ENCODE data around the gene BAZ2A. TPM values are rescaled to one million over a fixed set of nuclear protein-coding genes. Genes with fewer than 3 reads are reported as not detected.

The BAZ2A gene
- total and polyA plus RNA-seq, 10 donors = 8.8 to 238 (median 158) TPM

GRCh38 chr12:56628671-56629458 lies 1.3 kb downstream of the BAZ2A start:
- Histone ChIP-seq H3K27me3 (replicated peaks in 1 of 7) (no peaks in the 10 kb centered on the region), H3K9me3 (no peaks in the 10 kb centered on the region), H3K4me1 (peaks cover 65 to 86% (median 83%) of the 10 kb centered on the region in 6 donors), H3K36me3 (peaks cover 0 to 38% (median 2%) of the 10 kb centered on the region in 6 donors), H3K4me3 (peak overlapping the region; percentile 96 to 99 (median 98)), H3K27ac (peak overlapping the region; percentile 91 to 98 (median 96))
- 0 to 1% (median 0%) methylated on average over 18 of the region's 18 CpGs for WGBS, 5 donors
- intact Hi-C loops (cut with DNase I; ENCODE audit: low total_unique reads) = no loop called here
- DNase-seq = peak; percentile 93
- no peak for TF ChIP-seq POLR2A (IDR thresholded peaks at IDR 0.05)
- no peak for TF ChIP-seq CTCF (IDR thresholded peaks at IDR 0.05 in 8 of 11, conservative IDR thresholded peaks at IDR 0.05 in 3 of 11)
- peak in 2 of 3 donors; percentile 69 to 89 for TF ChIP-seq POLR2AphosphoS5 (IDR thresholded peaks at IDR 0.05)

GRCh38 chr12:56626701-56627100 lies 3.4 kb downstream of the BAZ2A start:
- no peak for DNase-seq
- no peaks in the 10 kb centered on the region for H3K27me3 ChIP-seq (replicated peaks in 1 of 7)
- peaks cover 54 to 86% (median 80%) of the 10 kb centered on the region in 6 donors for H3K4me1 ChIP-seq
- peak overlapping the region in 6 of 8 donors; percentile 13 to 98 (median 96) for H3K27ac ChIP-seq
- H3K9me3 ChIP-seq = no peaks in the 10 kb centered on the region
- H3K36me3 ChIP-seq = peaks cover 0 to 59% (median 9%) of the 10 kb centered on the region in 6 donors
- intact Hi-C loops (cut with DNase I; ENCODE audit: low total_unique reads) = no loop called here
- no peak overlapping the region for H3K4me3 ChIP-seq
- TF ChIP-seq POLR2A (IDR thresholded peaks at IDR 0.05) (no peak), POLR2AphosphoS5 (IDR thresholded peaks at IDR 0.05) (no peak), CTCF (IDR thresholded peaks at IDR 0.05 in 8 of 11, conservative IDR thresholded peaks at IDR 0.05 in 3 of 11) (no peak)

- no peaks in the 10 kb centered on the region for H3K9me3 ChIP-seq
- no peak for DNase-seq
- H3K4me1 ChIP-seq = peaks cover 38 to 98% (median 86%) of the 10 kb centered on the region in 6 donors
- no peak for TF ChIP-seq POLR2AphosphoS5 (IDR thresholded peaks at IDR 0.05)
- no peak for TF ChIP-seq POLR2A (IDR thresholded peaks at IDR 0.05)
- TF ChIP-seq CTCF (IDR thresholded peaks at IDR 0.05 in 8 of 11, conservative IDR thresholded peaks at IDR 0.05 in 3 of 11) = no peak
- intact Hi-C loops (cut with DNase I; ENCODE audit: low total_unique reads) = no loop called here
- peaks cover 0 to 97% (median 25%) of the 10 kb centered on the region in 6 donors for H3K36me3 ChIP-seq
- H3K27ac ChIP-seq = no peak overlapping the region
- WGBS, 5 donors = 72 to 93% (median 92%) methylated on average over 1 of the region's 1 CpG
- H3K4me3 ChIP-seq = no peak overlapping the region
- no peaks in the 10 kb centered on the region for H3K27me3 ChIP-seq (replicated peaks in 1 of 7)
Observed at GRCh38 chr12:56622535-56622934, 7.6 kb downstream of the BAZ2A start.

GRCh38 chr12:56616925-56617324 lies 13.2 kb downstream of the BAZ2A start:
- no peak overlapping the region for H3K27ac ChIP-seq
- H3K36me3 ChIP-seq = peaks cover 9 to 100% (median 72%) of the 10 kb centered on the region in 6 donors
- H3K27me3 ChIP-seq (replicated peaks in 1 of 7) = no peaks in the 10 kb centered on the region
- peaks cover 0 to 61% (median 39%) of the 10 kb centered on the region in 6 donors for H3K4me1 ChIP-seq
- intact Hi-C loops (cut with DNase I; ENCODE audit: low total_unique reads) = no loop called here
- H3K9me3 ChIP-seq = no peaks in the 10 kb centered on the region
- TF ChIP-seq POLR2AphosphoS5 (IDR thresholded peaks at IDR 0.05) = no peak
- no peak for TF ChIP-seq CTCF (IDR thresholded peaks at IDR 0.05 in 8 of 11, conservative IDR thresholded peaks at IDR 0.05 in 3 of 11)
- TF ChIP-seq POLR2A (IDR thresholded peaks at IDR 0.05) = no peak
- no peak for DNase-seq
- H3K4me3 ChIP-seq = no peak overlapping the region

All from spleen (tissue), 11 donors.